Kidney (tissue), 11 donors: ENCODE measurements around the gene FCGR3A. TPM values are rescaled to one million over a fixed set of nuclear protein-coding genes. Genes with fewer than 3 reads are reported as not detected.
"Not testable (repeated sequence)": the region's sequence is repeated elsewhere in the genome, so short reads cannot be mapped to it uniquely, and the experiment has no call there.

Source experiments
- DNase-seq, 5 donors: peaks; one replicate each; pipeline ENCODE4 v3.0.0-alpha.2; 2013 to 2020
- FAIRE-seq: peaks from 2 replicates; lab custom pipeline; 2012; peaks lifted over from hg19 to GRCh38; lab: Jason Lieb, UNC
- H3K27ac ChIP-seq, 2 donors: one replicate each; pipeline ENCODE4 v1.7.0; 2013; ENCODE audit warnings: low read depth in 2 of 2, low read length in 2 of 2, inconsistent platforms in 1 of 2
- H3K27me3 ChIP-seq: one replicate; pipeline ENCODE4 v1.7.1; 2013; ENCODE audit warnings: low read length, inconsistent platforms; ENCODE audit not compliant: control insufficient read depth, insufficient read depth
- H3K36me3 ChIP-seq, 3 donors: one replicate each; pipeline versions ENCODE4 v1.7.0 to v1.7.1; 2013; ENCODE audit warnings: low read length in 3 of 3, control low read depth in 1 of 3, inconsistent platforms in 1 of 3; ENCODE audit not compliant: insufficient read depth in 3 of 3, control insufficient read depth in 2 of 3
- H3K4me1 ChIP-seq, 3 donors: one replicate each; pipeline versions ENCODE4 v1.7.0 to v1.7.1; 2013; ENCODE audit warnings: low read length in 3 of 3, inconsistent platforms in 1 of 3, low read depth in 1 of 3; ENCODE audit not compliant: control insufficient read depth in 2 of 3, insufficient read depth in 2 of 3
- H3K4me3 ChIP-seq, 3 donors: one replicate each; pipeline versions ENCODE4 v1.7.0 to v1.8.1; 2013; ENCODE audit warnings: low read length in 3 of 3, control low read depth in 1 of 3, inconsistent platforms in 1 of 3
- H3K9ac ChIP-seq, 3 donors: one replicate each; pipeline versions ENCODE4 v1.7.0 to v1.7.1; 2013; ENCODE audit warnings: low read length in 3 of 3, control low read depth in 1 of 3, inconsistent platforms in 1 of 3
- H3K9me3 ChIP-seq, 3 donors: one replicate each; pipeline versions ENCODE4 v1.7.0 to v1.7.1; 2013; ENCODE audit warnings: low read length in 3 of 3, control low read depth in 1 of 3, inconsistent platforms in 1 of 3; ENCODE audit not compliant: control insufficient read depth in 2 of 3, insufficient read depth in 1 of 3
- intact Hi-C: fragments of 100-400 bp; cut with DNase I; formaldehyde crosslinking; loops from one replicate; pipeline ENCODE4 v1.11.1; 2022
- polyA plus RNA-seq: library from polyadenylated mRNA; stranded (reverse); fragments of 350-450 nt; fragmentation: Illumina TruSeq; extraction: RNeasy Lipid Tissue Mini Kit (QIAGEN cat#74804); gene quantifications from one replicate; pipeline ENCODE4 v1.2.3, GENCODE V29; 2014; ENCODE audit warnings: low read depth, low replicate concordance; ENCODE audit not compliant: insufficient read depth
- total RNA-seq: library from RNA; stranded (reverse); fragmentation: NEBNext Ultra II Directional; extraction: Animal tissue kit (Norgen Biotek cat#: 25700); gene quantifications from one replicate; pipeline ENCODE4 v1.2.1, GENCODE V29; 2021
- donor health status: control.
- donor health status: control.
- donor health status: DM: yes; HTN: yes; CAD: no.
- donor health status: Normal renal cell carcinoma (clear cell type).

The FCGR3A gene
- total and polyA plus RNA-seq, 2 donors from 2014 or later, result 12.2 to 41.7 TPM

DNA sequence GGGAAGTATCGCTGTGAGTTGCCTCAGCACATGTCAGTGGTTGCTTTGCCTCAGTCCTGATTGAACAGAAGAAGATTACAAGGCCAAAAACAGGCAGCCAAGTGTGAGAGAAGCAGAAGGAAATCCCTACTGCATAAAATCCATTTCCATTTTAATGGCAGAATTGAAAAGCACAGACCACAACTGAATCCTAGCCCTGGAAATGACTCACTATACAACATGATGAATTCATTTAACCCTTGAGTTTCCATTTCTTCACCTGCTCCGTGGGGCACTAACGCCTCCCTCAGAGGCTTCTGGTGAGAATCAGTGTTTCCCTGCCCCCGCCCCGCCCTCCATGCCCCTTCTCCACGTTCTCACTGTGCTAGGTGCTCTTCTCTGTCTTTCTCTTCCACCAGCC is 40.3 kb upstream of the FCGR3A start:
- FAIRE-seq, H3K36me3 ChIP-seq, H3K9me3 ChIP-seq, H3K4me1 ChIP-seq, H3K27ac ChIP-seq, intact Hi-C loops, H3K27me3 ChIP-seq, H3K9ac ChIP-seq, H3K4me3 ChIP-seq, DNase-seq: not testable (repeated sequence)

DNA sequence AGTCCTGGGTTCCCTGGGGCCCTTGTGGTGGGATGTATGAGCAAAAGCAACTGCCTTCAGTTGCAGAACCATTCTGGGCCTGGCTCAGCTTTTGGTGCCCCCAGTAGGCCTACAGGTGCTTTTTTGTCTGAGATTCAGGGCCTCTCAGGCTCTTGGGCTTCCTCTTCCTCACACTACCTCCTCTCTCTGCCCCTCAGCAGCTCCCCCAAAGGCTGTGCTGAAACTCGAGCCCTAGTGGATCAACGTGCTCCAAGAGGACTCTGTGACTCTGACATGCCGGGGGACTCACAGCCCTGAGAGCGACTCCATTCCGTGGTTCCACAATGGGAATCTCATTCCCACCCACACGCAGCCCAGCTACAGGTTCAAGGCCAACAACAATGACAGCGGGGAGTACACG is 39.7 kb upstream of the FCGR3A start:
- peak in 1 of 5 donors; percentile 56 for DNase-seq
- H3K4me3 ChIP-seq, H3K27ac ChIP-seq, H3K27me3 ChIP-seq, H3K36me3 ChIP-seq, FAIRE-seq, H3K9me3 ChIP-seq, H3K9ac ChIP-seq, intact Hi-C loops, H3K4me1 ChIP-seq: not testable (repeated sequence)

DNA sequence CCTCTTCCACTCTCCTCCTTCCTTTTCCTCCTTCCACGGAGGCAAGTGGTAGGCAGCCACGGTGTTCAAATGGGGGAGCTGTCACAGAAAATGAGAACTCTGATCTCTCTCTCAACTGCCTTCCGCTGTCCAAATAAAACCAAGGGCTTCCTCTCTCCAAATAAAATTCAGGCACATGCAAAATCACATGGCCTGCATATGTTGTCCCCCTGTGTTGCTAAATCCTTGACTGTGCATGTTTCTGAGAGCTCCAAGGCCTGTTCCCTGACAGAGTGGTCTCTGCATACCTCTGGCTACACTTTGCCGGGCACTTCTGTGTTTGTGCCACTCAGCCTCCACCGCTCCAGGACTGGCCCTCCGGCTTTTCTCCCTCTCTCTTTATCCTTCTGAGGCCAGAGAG is 39.0 kb upstream of the FCGR3A start:
- intact Hi-C loops, H3K4me3 ChIP-seq, FAIRE-seq, H3K4me1 ChIP-seq, DNase-seq, H3K27me3 ChIP-seq, H3K9me3 ChIP-seq, H3K36me3 ChIP-seq, H3K9ac ChIP-seq, H3K27ac ChIP-seq: not testable (repeated sequence)

DNA sequence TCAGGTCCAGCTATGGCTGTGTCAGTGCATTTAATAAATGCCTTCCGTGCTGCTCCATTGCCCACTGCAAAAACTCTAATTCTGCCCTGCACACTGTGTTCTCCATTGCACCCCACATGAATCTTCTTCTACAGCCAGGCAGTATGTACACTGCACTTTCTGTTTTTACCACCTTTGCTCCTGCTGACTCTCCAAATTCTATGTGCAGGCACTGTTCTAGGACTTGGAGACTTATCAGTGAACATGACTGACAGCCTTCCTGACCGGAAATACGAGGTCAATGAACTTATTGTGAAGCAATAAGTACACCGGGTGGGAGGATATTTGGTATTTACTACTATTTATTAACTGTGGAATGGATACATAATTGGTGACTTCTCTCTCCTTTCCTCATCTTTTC is 33.3 kb upstream of the FCGR3A start:
- intact Hi-C loops, H3K9ac ChIP-seq, H3K4me1 ChIP-seq, H3K27ac ChIP-seq, FAIRE-seq, H3K36me3 ChIP-seq, H3K9me3 ChIP-seq, H3K27me3 ChIP-seq, DNase-seq, H3K4me3 ChIP-seq: not testable (repeated sequence)

DNA sequence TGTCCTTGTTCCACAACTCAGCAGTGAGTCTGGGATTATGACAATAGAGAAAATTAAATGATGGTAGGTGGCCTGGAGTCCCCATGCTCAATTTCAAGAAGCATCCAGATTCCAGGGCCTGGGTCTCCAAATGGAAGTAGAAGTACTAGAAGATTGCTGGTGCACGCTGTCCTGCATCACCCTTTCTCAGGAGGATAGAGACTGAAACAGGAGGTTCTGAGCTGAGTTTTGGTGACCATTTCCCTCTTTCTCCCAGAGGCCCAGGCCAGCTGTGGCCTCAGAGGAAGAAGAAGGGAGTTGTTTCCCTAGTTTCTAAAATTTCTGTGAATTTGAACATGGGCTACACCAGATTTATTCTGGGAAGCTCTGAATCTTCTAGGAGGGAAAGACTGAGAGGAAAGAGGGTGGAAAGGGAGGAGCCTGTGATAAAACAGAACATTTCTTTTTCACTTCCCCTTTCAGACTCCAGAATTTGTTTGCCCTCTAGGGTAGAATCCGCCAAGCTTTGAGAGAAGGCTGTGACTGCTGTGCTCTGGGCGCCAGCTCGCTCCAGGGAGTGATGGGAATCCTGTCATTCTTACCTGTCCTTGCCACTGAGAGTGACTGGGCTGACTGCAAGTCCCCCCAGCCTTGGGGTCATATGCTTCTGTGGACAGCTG is 31.4 kb upstream of the FCGR3A start:
- H3K4me3 ChIP-seq, H3K9ac ChIP-seq, intact Hi-C loops, H3K27ac ChIP-seq, H3K9me3 ChIP-seq, DNase-seq, H3K4me1 ChIP-seq, H3K36me3 ChIP-seq, FAIRE-seq, H3K27me3 ChIP-seq: not testable (repeated sequence)

DNA sequence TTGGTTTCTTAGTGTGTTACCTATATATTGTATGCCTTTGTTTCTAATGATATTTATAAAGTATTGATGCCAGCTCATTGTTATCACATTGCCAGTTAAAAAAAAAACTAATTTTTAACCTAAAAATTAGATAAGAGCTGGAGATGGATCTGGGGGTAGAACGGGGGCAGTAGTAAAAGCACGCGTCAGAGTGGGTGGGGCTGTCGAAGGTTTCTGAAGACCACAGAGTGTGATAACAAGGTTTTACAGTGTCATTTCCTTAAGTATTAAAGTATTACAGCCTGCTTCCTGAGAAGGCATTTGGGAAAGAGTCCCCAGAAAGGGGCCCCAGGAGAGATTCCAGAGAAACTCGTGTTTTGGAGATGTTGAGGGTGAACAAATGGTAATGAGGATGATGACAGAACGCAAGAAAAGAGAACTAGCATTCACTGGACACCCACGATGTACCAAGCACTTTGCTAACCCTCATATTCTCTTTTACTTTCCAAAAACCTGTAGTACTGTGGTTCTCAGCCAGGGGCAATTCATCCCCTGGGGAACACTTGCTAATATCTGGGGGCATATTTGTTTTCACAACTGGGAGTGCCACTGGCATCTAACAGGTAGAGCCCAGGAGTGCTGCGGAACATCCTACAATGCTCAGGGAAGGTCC is 30.4 kb upstream of the FCGR3A start:
- intact Hi-C loops, DNase-seq, H3K27ac ChIP-seq, H3K36me3 ChIP-seq, H3K9me3 ChIP-seq, H3K4me1 ChIP-seq, H3K27me3 ChIP-seq, H3K9ac ChIP-seq, FAIRE-seq, H3K4me3 ChIP-seq: not testable (repeated sequence)

DNA sequence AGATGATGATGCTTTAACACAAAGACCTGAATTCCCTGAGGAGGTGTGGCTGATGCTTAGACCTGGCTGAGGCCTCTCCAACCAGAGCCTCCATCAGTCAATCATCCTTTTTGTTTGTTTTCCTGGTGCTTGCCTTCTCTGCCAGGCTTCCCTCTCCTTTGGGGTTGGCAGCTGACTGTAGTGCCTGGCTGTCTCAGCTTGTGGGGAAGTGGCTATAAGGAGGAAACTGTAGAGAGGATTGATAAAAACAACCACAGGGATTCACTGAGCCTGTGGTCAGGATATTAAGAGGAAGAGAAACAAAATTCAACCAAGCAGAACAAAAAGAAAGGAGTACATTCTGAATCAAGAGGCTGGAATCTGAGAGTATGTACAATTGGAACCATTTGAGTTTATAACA is 27.1 kb upstream of the FCGR3A start:
- intact Hi-C loops, H3K4me1 ChIP-seq, H3K36me3 ChIP-seq, DNase-seq, H3K9me3 ChIP-seq, H3K4me3 ChIP-seq, H3K9ac ChIP-seq, H3K27me3 ChIP-seq, H3K27ac ChIP-seq, FAIRE-seq: not testable (repeated sequence)

DNA sequence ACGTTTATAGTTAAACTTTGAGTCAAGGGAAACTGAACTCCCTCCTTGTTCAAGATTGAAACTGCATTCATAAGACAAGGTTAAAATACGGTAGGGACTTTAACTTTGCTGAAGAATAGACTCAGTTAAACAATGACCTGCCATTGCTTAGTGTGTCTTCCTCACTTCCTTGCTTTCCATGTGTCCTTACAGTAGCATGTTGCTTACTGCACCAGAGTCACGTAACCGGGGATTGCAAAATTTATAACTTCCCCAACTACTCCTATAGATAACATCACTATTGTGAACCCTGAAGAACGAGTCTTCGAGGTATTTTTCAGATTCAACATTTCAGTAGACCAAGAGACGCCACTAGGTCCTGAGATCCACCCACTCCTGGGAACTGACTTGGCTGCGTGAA is 22.1 kb upstream of the FCGR3A start:
- H3K9ac ChIP-seq, H3K9me3 ChIP-seq, H3K4me1 ChIP-seq, H3K36me3 ChIP-seq, H3K4me3 ChIP-seq, DNase-seq, intact Hi-C loops, H3K27ac ChIP-seq, H3K27me3 ChIP-seq, FAIRE-seq: not testable (repeated sequence)
